Adipose tissue (tissue), 3 donors: ENCODE results near the gene RAD9B. TPM values are rescaled to one million over a fixed set of nuclear protein-coding genes. Genes with fewer than 3 reads are reported as not detected.
"Not testable (repeated sequence)": the region's sequence is repeated elsewhere in the genome, so short reads cannot be mapped to it uniquely, and the experiment has no call there.

Experiments
- H3K27ac ChIP-seq: one replicate; pipeline ENCODE4 v1.5.1; 2013; ENCODE audit warnings: low read depth, low read length
- WGBS, 3 donors: extraction: QIAGEN DNeasy Blood & Tissue Kit; methylation state at CpG; one replicate each; pipeline ENCODE4 v1.1.7; 2013; 5-methylcytosine and 5-hydroxymethylcytosine counted together
- polyA plus RNA-seq, 3 donors: library from polyadenylated mRNA; stranded (reverse); fragments of 200-250 nt; gene quantifications; one replicate each; pipeline ENCODE4 v1.2.3, GENCODE V29; 2013
- donor health status: healthy with polysubstance abuse.
- donor health status: Bipolar disorder and iron deficiency.
- donor health status: healthy.

The RAD9B gene
- under 1 TPM; 0.09 to 0.56 (median 0.13) TPM for polyA plus RNA-seq

DNA sequence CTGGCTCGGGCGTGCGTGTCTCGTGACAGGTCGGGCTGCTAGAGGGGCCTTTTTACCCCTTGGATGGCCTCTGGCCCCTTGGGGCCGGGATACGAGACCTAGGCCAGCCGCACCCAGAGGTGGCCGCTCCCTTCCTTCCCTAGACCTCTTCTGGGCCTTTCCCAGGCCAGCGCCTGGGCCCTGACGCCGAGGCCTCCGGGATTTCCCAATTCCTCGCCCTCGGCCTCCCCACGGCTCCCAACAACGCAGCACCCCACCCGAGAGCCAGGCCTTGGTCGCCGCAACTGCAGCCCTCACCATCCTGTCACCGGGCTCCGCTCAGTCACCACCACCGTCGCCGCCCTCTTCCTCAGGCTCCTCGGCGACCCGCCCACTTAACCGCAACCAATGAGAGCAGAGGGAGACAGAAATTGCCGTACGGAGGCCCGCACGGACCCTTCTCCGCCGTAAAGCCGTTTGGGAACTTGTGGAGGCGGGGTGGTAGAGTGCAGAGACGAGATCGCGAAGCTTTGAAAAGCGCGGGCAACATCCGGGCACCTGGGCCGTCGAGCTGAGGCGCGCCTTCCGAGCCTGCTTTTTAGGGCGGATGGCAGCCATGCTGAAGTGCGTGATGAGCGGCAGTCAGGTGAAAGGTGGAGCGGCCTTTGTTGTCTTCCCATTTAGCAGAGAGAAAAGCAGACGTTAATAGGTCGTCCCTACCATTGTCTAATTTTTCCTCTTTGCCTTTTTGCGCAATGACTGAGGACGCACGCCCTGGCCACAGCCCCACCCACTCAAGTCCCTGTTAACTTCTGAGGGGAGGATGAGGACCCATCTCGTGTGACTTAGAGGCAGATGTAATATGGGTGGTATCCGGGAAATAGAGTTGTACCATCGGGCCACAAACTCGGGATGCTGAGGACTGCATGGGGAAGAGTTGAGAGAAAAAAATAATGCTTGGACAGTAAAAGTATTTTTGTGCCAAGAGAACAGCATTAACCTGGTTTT, at the start of gene RAD9B, which contains the start of gene VPS29:
Gene RAD9B (plus strand): TSS at position 580 of the 987 bp plus-strand sequence. CDS start 7 bp downstream, at position 587.
Gene VPS29 (minus strand): TSS at position 360 of the 987 bp plus-strand sequence. CDS start 60 bp downstream, at position 300.
- 5 to 7% (median 5%) methylated on average over 61 of the region's 61 CpGs for WGBS, 3 donors

DNA sequence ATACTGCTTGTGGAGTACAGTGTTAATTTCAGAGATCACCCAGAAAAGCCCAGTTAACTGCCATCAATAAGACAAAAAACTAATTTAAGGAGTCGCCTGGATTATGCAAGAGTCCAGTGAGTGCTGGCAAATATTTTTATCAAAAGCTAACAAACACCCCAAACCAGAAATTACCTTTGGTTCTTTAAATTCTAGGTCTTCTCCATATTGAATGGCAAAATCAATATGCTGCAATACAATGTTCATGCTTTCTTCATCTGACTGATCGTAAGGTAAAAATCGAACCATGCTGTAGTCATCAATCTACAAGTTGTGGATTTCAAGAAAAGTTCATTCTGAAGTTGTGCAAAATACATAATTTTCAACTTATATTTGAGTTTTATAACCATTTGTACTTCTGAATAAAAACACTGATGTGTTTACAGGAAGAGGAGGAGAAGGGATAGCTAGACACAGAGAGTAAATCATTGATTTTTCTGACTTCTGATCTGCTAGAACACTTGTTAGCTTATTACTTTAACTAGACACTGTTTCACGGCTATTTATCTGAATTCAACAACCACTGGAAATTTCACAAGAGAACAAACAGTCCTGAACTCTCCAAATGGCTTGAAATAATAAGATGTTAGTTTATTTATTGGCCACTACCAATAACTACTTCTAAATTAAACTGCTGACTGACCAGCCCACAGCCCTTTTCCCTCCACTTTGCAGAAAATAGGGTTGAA, 48.4 kb upstream of the RAD9B start:
- H3K27ac ChIP-seq: no peak overlapping the region
- WGBS, 3 donors: 69 to 83% (median 81%) methylated on average over 4 of the region's 4 CpGs

More for the DNA sequence above, at the start of gene RAD9B, which contains the start of gene VPS29:
- H3K27ac ChIP-seq: peak within 1 kb of the TSS; percentile 98

DNA sequence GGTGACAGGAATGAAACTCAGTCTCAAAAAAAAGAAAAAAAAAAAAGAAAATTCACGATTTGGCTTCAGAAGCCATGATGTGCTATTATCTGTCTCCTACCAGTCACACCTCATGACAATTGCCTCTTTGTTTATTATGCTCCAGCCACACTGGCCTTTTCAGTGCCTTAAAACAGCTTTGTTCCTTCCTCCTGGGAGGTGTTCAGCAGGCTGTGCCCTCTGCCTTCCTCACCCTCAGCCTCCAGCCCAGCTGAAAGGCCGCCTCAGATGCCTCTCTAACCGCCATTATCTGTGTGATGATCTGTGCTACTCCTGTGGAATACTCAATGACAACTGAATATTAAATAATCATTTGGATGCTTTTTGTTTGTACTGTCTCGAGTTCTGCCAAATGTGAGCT, 43.4 kb upstream of the RAD9B start:
- WGBS, 3 donors: 87 to 94% (median 90%) methylated on average over 4 of the region's 4 CpGs
- no peak overlapping the region for H3K27ac ChIP-seq

DNA sequence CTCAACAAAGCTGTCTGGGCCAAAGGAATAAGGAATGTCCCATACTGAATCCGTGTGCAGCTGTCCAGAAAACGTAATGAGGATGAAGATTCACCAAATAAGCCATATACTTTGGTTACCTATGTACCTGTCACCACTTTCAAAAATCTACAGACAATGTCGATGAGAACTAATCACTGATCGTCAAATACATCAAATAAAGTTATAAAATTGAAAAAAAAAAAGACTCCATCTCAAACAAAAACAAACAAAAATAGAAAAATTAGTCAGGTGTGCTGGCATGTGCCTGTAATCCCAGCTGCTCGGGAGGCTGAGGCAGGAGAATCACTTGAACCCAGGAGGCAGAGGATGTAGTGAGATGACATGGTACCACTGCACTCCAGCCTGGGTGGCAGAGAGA, 40.9 kb upstream of the RAD9B start:
- H3K27ac ChIP-seq: not testable (repeated sequence)
- 91 to 93% (median 91%) methylated on average over 5 of the region's 5 CpGs for WGBS, 3 donors

DNA sequence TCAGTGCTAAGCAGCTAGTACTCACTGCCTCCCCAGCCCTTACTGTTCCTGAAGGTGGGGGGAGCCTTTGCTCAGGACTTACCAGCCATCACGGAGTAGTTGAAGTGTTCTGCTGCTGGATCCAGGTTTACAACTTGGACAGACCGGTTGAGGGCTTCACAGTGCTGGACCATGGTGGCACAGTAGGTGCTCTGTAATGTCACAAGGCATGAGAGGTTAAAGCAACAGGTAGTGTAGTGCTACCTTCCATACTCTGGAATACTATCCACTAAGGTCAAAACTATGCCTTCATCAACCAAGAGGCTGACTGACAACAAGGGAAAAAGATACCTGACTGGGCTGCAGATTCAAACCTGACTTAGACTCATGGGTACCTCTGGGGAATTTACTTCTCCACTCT, 37.1 kb upstream of the RAD9B start:
- no peak overlapping the region for H3K27ac ChIP-seq
- WGBS, 3 donors: 90 to 94% (median 94%) methylated on average over 2 of the region's 2 CpGs

DNA sequence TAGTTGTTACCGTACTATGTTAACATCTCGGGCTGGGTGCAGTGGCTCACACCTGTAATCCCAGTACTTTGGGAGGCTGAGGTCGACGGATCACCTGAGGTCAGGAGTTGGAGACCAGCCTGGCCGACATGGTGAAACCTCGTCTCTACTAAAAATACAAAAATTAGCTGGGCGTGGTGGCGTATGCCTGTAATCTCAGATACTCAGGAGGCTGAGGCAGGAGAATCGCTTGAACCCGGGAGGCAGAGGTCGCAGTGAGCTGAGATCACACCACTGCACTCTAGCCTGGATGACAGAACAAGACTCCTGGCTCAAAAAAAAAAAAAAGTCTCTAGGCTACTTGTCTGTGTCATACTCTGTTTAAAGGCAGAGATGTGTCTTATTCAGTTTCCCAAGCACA, 36.4 kb upstream of the RAD9B start:
- 88 to 95% (median 90%) methylated on average over 11 of the region's 11 CpGs for WGBS, 3 donors
- not testable (repeated sequence) for H3K27ac ChIP-seq

DNA sequence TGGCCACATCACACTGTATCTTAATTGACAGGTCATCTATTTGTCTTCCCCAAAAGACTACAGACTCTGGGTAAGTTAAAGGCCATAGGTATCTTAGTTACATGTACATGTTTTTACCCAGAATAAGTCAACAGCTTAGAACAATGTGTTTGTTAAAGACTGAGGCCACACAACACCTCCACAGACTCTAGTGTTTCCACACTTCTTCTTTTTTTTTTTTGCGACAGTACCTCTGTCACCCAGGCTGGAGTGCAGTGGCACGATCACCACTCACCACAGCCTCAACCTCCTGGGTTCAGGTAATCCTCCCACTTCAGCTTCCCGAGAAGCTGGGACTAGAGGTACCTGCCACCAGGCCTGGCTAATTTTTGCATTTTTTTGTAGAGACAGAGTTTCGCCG, 35.3 kb upstream of the RAD9B start:
- 57 to 65% (median 59%) methylated on average over 5 of the region's 5 CpGs for WGBS, 3 donors
- H3K27ac ChIP-seq: no peak overlapping the region

DNA sequence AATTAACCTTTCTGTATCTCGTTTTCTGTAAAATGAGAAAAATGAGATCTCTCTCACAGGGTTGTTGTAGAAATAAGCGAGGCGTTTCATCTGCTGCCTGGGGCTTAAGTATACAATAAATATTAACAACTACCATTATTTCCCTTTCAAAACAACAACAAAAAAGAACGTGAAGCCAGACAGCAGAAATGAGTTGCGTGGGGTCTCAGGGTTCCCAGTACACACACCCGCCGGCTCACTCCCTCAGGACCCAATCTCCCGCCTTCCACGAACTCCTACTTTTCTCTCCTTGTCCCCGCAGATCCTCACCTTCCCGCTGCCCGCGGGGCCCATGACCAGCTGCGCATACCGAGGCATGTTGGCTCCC, 34.3 kb upstream of the RAD9B start:
- no peak overlapping the region for H3K27ac ChIP-seq
- WGBS, 3 donors: 0% methylated on average over 15 of the region's 15 CpGs

DNA sequence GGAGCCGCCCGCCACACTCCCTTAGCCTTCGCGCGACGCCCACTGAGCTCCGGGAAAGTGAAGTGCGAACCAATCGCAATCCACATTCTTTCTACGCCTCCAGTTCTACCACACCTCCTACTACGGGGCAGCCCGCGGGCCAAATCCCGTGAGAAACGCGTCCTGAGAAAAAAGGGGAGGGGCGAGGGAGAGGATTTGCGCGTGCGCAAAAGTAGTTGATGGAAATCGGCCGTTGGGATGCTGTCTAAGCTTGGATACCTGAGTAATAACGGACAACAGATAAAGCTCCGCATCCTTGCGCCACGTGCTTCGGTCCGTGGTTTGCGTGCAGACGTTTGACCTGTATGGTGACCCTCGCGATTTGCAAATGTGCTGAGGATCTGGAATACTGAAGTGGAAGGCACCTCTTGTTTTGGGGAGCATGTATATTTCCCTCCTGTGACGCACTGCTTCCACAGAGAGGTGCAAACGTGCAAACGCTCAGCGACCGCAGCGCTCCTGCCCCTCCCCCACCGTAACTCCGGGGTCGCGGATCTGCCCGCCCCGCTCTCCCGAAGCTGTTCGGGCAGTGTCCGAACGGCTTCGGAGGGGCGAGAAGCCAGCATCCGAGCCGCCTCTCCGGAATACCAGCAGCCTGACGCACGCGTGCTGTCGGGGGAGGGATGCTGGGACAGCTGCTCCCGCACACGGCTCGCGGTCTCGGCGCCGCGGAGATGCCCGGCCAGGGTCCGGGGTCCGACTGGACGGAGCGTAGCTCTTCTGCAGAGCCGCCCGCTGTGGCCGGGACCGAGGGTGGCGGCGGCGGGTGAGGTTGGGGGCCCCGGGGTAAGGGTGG, 33.7 kb upstream of the RAD9B start, which contains the start of the genes FAM216A and GPN3:
Gene FAM216A (plus strand): TSS at position 632 of the 835 bp plus-strand sequence. CDS start 31 bp downstream, at position 663.
Gene GPN3 (minus strand): TSS at position 44 of the 835 bp plus-strand sequence. CDS start 54 bp downstream, outside the sequence.
- WGBS, 3 donors: 0 to 1% (median 0%) methylated on average over 78 of the region's 78 CpGs

DNA sequence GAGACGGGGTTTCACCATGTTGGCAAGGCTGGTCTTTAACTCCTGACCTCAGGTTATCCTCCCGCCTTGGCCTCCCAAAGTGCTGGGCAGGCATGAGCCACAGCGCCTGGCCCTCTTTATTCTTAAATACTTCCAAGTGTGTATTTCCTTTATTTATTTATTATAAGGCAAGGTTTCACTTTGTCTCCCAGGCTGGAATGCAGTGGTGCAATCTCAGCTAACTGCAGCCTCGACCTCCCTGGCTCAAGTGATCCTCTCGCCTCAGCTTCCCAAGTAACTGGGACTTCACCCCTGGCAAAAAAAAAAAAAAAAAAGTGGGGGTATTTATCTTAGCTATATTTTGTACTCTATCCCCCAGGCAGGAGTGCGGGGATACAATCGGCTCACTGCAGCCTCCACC, 26.7 kb upstream of the RAD9B start:
- WGBS, 3 donors: 96 to 98% (median 97%) methylated on average over 7 of the region's 7 CpGs

More for the DNA sequence above, 33.7 kb upstream of the RAD9B start, which contains the start of the genes FAM216A and GPN3:
- peak within 1 kb of the TSS; percentile 30 for H3K27ac ChIP-seq

DNA sequence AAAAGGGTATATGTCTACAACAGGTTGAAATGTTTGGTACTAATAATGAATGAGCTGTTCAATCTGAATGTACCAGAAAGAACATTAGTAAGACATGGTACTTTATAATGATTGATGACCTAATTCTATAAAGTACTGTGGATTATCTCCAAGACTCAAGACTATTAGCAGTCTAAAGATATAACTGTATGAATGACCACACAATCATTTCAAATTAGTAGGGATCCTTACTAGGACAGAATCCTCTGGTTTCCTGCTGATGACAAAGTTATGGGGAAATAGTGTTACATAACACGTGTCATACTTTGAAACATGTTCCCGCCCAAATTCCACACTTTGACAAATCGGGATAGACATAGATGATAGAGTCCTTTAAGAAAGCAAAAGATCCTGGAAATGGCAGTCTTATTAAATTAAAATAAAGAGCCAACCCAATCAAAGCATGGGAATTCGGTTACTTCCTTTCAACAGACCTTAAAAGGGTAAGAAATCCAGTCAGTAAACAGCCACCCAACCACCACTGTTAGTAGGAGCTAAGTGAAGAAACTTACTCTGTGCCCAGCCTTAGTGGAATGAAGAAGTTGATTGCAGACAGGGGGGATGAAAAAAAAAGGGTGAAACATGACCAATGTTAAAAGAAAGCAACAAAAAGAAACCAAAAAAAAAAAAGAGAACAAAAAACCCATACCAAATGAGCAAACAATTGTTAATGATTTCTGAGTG, 3.0 kb upstream of the RAD9B start:
- no peak overlapping the region for H3K27ac ChIP-seq

More for the DNA sequence above, 26.7 kb upstream of the RAD9B start:
- no peak overlapping the region for H3K27ac ChIP-seq

DNA sequence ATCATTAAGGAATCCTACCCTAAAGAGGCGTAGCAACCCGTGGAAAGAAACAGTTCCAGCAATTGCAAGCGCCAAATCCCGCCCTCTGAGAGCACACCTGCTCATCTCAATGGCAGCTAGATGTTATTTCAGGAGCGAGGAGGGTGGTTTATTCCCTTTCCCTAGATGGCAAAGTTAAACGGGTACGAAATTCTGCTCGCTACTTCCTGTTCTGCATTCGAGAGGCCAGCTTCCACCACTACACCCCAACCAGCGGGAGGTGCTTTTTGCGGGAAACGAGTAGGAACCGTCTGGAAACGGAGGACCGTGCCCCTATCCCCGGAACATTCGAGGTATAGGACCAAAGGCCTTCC, 756 bp upstream of the RAD9B start:
- peak overlapping the region; percentile 98 for H3K27ac ChIP-seq
- WGBS, 3 donors: 0 to 1% (median 0%) methylated on average over 17 of the region's 17 CpGs

More for the DNA sequence above, 3.0 kb upstream of the RAD9B start:
- 36 to 61% (median 38%) methylated on average over 4 of the region's 4 CpGs for WGBS, 3 donors

DNA sequence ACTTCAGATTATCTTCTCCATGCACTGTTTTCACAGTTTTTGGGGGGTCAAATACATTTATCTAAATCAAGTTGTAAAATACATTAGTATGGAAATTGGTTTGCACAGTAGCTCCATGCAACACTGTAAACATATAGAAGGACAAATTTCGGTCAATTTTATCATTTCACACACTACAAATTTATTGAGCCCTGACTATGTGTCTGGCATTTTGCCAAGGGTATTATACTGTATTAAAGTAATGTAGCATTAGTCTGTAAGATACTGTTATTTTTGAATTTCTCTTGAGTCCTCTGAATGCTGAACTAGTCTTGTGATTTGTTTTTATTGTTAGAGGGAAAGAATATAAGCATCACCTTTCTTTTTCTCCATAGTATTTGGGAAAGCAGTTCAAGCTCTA, 1.3 kb downstream of the RAD9B start:
- 52 to 85% (median 71%) methylated on average over 1 of the region's 1 CpG for WGBS, 3 donors
- H3K27ac ChIP-seq: no peak overlapping the region

DNA sequence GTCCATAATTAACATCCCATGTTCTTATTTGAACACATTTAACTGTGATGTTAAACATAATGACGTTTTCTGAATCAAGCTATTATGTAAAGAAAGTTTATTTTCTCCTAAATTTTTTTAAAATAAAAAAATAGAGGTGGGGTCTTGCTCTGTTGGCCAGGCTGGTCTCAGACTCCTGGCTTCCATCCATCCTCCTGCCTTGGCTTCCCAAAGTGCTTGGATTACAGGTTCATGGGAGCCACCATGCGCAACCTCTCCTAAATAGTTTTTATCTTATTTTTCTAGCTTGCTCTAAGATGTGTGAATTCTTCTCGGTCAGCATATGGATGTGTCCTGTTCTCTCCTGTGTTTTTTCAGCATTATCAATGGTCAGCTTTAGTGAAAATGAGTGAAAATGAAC, 3.2 kb downstream of the RAD9B start:
- no peak overlapping the region for H3K27ac ChIP-seq
- WGBS, 3 donors: 73 to 83% (median 79%) methylated on average over 3 of the region's 3 CpGs

DNA sequence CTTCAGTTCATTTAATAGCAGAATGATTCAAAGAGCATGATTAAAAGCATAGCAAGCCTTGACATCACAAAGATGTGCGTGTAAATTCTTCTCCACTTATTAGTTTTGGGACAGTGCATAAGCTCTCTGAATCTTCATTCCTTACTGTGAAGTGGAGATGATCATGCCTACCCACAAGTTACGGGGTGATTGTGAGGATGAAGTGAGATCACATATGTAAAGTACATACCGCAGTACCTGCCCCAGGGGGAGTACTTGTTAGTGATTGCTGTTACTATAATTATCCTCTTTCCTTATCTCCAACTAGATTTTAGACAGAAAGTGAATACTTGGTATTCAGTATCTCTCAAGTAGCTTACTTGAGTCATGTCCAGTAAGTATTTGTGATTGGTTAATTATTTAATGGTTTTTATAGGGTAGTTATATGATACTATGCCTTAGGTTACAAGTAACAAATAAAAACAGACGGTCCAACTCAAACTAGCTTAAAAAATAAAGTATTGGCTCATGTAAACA, 6.0 kb downstream of the RAD9B start:
- 91 to 94% (median 93%) methylated on average over 4 of the region's 4 CpGs for WGBS, 3 donors
- H3K27ac ChIP-seq: no peak overlapping the region

DNA sequence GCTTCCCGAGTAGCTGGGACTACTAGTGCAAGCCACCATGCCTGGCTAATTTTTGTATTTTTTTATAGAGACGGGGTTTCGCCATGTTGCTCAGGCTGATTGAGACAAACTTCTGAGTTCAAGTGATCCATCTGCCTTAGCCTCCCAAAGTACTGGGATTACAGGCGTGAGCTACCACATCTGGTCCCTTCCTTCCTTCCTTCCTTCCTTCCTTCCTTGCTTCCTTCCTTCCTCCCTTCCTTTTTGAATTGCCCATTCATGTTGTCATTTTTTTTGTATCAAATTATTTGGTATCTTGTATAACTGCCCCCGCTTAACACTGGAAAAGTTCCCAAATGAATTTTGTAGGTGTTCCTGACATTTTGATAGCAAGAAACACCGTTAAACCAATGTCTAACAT, 11.7 kb downstream of the RAD9B start:
- WGBS, 3 donors: 62 to 72% (median 67%) methylated on average over 6 of the region's 6 CpGs

DNA sequence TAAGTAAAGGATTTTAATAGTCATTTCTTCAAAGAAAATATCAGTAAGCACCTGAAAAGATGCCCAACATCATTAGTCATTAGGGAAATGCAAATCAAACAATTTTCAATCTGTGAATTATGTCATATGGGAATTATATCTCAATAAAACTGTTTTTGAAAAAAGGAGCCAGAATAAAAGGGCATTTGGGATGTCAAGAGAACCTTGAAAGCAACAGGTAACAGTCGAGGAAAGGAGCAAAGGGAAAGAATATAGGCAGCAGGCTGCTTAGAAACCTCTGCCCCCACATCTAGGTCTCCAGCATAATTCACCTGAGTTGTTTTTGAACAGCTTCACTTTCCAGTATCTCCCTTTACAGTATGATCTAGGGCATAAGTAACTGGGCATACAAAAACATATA, 12.2 kb downstream of the RAD9B start:
- WGBS, 3 donors: 55 to 68% (median 63%) methylated on average over 1 of the region's 1 CpG
- H3K27ac ChIP-seq: no peak overlapping the region

More for the DNA sequence above, 11.7 kb downstream of the RAD9B start:
- no peak overlapping the region for H3K27ac ChIP-seq
